ENCODE measurements around the gene OPHN1.

DNA sequence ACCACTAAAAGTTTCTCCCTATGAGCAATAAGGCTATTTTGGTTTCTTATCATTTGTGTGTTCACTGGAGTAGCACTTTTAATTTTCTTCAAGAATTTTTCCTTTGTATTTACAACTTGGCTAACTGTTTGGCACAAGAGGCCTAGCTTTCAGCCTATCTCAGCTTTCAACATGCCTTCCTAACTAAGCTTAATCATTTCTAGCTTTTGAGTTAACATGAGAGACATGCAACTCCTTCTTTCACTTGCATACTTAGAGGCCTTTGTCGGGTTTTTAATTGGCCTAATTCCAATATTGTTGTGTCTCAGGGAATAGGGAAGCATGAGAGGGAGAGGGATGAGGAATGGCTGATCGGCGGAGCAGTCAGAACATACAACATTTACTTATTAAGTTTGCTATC is 349.8 kb downstream of the OPHN1 start:
- TF ChIP-seq, protein P1, sequence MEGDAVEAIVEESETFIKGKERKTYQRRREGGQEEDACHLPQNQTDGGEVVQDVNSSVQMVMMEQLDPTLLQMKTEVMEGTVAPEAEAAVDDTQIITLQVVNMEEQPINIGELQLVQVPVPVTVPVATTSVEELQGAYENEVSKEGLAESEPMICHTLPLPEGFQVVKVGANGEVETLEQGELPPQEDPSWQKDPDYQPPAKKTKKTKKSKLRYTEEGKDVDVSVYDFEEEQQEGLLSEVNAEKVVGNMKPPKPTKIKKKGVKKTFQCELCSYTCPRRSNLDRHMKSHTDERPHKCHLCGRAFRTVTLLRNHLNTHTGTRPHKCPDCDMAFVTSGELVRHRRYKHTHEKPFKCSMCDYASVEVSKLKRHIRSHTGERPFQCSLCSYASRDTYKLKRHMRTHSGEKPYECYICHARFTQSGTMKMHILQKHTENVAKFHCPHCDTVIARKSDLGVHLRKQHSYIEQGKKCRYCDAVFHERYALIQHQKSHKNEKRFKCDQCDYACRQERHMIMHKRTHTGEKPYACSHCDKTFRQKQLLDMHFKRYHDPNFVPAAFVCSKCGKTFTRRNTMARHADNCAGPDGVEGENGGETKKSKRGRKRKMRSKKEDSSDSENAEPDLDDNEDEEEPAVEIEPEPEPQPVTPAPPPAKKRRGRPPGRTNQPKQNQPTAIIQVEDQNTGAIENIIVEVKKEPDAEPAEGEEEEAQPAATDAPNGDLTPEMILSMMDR (conservative IDR thresholded peaks at IDR 0.05; ENCODE audit: low read depth in 2 of 2) = no peak
- TF ChIP-seq POLR2AphosphoS5 (IDR thresholded peaks at IDR 0.05; ENCODE audit: low read depth) (no peak), EZH2phosphoT487 (IDR thresholded peaks at IDR 0.05; ENCODE audit: unreplicated experiment) (no peak), EZH2 (IDR thresholded peaks at IDR 0.05; ENCODE audit: low read depth, unreplicated experiment) (no peak)
